Esophagus squamous epithelium (tissue), 4 donors: ENCODE measurements around the gene ABHD12.

Experiments used
- CTCF ChIP-seq, 6 experiments: fragments of 450-650 bp in 4 of 6; fragments of 200-600 bp in 2 of 6; sonication (generic) in 2 of 6; IDR thresholded peaks; one replicate each; pipeline ENCODE4 v1.5.1; 2016 to 2019; ENCODE audit warnings: antibody characterized with exemption in 6 of 6, mild to moderate bottlenecking in 4 of 6, moderate library complexity in 4 of 6
- POLR2A ChIP-seq, 4 donors: fragments of 450-650 bp; IDR thresholded peaks; one replicate each; pipeline ENCODE4 v1.6.1; 2017; ENCODE audit warnings: antibody characterized with exemption in 4 of 4, mild to moderate bottlenecking in 4 of 4, moderate library complexity in 3 of 4

- TF ChIP-seq CTCF (IDR thresholded peaks at IDR 0.05) (no peak), POLR2A (IDR thresholded peaks at IDR 0.05) (no peak)
These were observed 46.5 kb upstream of the ABHD12 start for GRCh38 chr20:25437153-25437581.
